GM21526 (cell line): ENCODE results near the gene TIMM21.

Experiments used
- ATAC-seq: cut with Tn5 transposase; IDR thresholded peaks from one replicate; pipeline ENCODE4 v1.9.1; 2021; ENCODE audit warnings: moderate library complexity; ENCODE audit not compliant: unreplicated experiment, low FRiP score

Gene TIMM21

GRCh38 chr18:74186661-74187060 is 38.3 kb downstream of the TIMM21 start:
- no peak for ATAC-seq

DNA sequence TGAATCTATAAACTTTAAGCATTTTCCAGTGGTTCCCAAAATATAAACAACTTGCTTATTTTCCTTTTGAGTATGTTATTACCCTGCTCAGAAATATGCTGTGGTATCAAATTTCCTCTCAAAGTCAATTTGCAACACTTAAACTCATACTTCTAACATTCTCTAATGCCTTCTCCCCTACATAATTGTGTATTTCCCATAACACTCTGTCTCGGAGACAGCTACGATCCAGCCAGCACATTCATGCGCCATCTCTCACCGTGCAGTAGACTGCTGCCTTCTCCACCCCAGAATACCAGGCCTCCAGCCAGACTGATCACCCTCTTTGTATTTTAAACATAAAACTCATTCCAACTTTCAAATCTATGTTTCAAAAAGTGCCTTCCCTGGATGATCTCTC is 41.8 kb downstream of the TIMM21 start:
- no peak for ATAC-seq

DNA sequence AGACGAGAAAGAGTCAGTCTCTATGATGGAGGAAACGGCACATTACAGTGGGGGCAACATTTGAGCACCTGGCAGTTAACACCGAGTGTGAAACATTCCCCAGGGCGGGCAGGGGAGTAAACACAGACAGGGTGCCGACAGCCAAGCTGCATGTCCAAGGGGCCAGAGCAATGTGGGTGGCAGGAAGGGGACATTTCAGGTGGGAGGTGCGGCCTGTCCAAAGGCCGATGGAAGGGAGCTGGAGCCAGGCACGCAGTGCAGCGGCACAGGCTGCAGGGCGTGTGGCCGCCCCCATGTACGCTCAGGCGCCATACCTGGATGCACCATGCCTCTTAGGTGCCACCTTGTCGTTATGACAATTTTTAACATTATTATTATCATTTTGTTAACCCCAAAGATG is 43.3 kb downstream of the TIMM21 start:
- ATAC-seq, result no peak

DNA sequence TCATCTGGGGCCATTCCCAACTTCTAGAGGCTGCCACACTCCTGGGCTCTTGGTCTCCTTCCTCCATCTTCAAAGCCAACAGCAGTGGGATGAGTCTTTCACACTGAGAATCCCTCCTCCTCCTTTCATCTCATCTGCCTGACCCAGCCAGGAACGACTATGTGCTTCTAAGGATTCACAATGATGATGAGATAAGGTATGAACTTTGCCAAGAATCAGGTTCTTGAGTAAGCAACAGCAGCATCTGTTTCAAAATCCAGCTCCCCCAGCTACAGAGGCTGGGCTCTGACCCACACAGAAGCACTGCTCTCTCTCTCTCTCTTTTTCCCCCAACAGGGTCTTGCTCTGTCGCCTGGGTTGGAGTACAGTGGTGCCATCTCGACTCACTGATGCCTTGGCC is 46.4 kb downstream of the TIMM21 start:
- ATAC-seq, result no peak

DNA sequence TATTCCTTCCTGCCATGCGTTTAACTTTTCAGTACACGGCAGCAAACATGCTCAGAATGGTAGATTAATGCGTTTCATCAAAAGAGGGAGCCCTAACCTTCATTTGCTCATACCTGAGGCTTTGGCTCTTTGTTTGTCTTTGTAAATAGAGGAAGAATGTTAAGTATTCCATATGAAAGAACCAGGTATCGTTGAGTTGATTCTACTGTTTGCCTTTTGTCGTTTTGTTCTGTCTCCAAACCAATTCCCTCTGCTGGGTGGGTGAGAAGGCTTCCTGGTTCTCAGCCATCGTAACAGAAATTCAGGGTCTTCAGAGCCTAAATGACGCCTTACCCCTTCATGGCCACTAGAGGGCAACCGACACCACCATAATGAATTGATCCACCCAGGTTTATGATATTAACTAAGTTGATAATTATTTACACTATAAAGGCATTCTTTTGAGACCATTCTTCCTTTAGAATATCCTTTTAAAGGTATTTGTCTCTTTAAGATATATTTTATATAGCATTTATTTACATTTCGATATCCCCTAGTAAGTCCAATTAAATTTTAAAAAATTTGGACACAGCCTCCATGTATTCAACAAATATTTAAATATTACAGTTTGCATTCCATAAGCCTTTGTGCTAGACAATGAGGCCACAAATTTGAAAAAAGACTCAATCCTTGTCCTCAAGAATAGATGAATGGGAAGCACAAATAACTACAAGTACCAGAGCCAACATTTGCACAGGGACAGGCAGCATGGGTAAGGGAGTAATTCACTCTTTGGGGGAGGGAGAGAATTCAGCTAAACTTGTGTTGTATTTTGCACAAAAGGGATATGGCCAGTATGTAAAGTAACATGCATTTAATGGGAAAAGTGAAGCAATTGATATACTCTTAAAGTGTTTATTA is 48.1 kb downstream of the TIMM21 start:
- ATAC-seq, result peak; percentile 91

- no peak for ATAC-seq
Observed at GRCh38 chr18:74197705-74198341, 49.5 kb downstream of the TIMM21 start.

- no peak for ATAC-seq
Observed at GRCh38 chr18:74198453-74198852, 50.1 kb downstream of the TIMM21 start.

DNA sequence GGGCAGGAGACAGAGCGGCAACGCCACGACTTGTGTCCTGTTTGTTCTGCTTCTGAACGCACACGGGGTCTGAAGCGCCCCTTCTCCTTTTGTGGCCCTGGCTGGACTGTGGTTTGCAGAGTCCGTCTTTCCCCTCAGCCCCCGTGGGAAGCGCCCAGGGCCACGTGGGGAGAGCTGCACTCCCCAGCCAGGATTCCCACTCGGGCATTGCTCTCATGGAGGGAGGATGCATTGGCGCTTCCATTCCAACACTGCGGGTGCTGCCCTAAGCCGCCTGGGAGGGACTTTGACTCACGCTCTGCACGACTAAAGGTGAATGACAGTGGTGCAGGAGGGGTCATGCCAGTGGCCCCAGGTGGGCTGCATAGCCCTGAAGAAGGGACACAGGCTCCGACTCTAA is 52.5 kb downstream of the TIMM21 start:
- ATAC-seq, result no peak

- ATAC-seq, result no peak
Observed at GRCh38 chr18:74203811-74204210, 55.5 kb downstream of the TIMM21 start.

DNA sequence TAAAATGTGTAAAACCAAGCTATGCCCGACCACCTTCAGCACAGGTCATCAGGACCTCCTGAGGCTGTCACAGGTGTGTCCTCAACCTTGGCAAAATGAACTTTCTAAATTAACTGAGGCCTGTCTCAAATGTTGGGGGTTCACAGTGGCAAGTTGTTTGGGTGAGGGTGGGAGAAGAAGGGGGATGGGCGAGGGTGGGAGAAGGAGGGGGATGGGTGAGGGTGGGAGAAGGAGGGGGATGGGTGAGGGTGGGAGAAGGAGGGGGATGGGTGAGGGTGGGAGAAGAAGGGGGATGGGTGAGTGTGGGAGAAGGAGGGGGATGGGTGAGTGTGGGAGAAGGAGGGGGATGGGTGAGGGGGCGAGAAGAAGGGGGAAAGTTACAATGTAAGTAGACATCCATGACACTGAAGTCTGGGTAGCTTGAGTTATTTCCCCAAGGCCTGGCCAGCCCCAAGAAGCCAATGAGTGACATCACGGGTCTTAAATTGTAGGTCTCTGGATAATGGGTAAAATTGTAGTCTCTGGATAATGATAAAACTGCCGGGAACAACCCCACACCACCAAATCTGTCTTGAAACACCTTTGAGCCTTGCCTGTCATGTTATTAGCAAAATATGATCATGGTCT is 56.3 kb downstream of the TIMM21 start:
- no peak for ATAC-seq
